Measurements from ENCODE around the gene PCDHB9. TPM values are rescaled to one million over a fixed set of nuclear protein-coding genes. Genes with fewer than 3 reads are reported as not detected.
"Not testable (repeated sequence)": the region's sequence is repeated elsewhere in the genome, so short reads cannot be mapped to it uniquely, and the experiment has no call there.

PCDHB9 gene
- total and polyA plus RNA-seq, 4 donors, result 0.25 to 3.8 (median 2.6) TPM

- Histone ChIP-seq H3K36me3 (ENCODE audit: control insufficient read depth in 1 of 2, insufficient read depth in 2 of 2, low read length in 1 of 2) (no peaks in the 10 kb centered on the region), H3K27me3 (ENCODE audit: control insufficient read depth in 1 of 2, insufficient read depth in 2 of 2, low read length in 1 of 2) (no peaks in the 10 kb centered on the region), H3K9me3 (ENCODE audit: control insufficient read depth, low read length) (peaks cover 21% of the 10 kb centered on the region), H3K27ac (ENCODE audit: low read depth in 1 of 2, low read length in 2 of 2) (no peak overlapping the region), H3K4me3 (ENCODE audit: low read length in 2 of 2) (no peak overlapping the region), H3K4me1 (ENCODE audit: control insufficient read depth in 1 of 2, insufficient read depth in 2 of 2, low read length in 2 of 2) (no peaks in the 10 kb centered on the region)
- intact Hi-C loops (cut with DNase I), result no loop called here
- no peak for DNase-seq
- WGBS, 2 donors, result 35 to 52% methylated on average over 1 of the region's 1 CpG
- no peak for ATAC-seq (ENCODE audit: low FRiP score)
Measured at GRCh38 chr5:141180313-141180712, 6.6 kb upstream of the PCDHB9 start.

GRCh38 chr5:141182248-141182647 lies 4.7 kb upstream of the PCDHB9 start, which contains the start of gene PCDHB16:
PCDHB16 (plus strand) TSS chr5:141182387; CDS start chr5:141182560, 173 bp downstream.
- H3K9me3 ChIP-seq (ENCODE audit: control insufficient read depth, low read length), result peaks cover 26% of the 10 kb centered on the region
- DNase-seq (no peak), ATAC-seq (ENCODE audit: low FRiP score) (no peak)
- H3K4me1 ChIP-seq (ENCODE audit: control insufficient read depth in 1 of 2, insufficient read depth in 2 of 2, low read length in 2 of 2), result no peaks in the 10 kb centered on the region
- no peak within 1 kb of the TSS for H3K27ac ChIP-seq (ENCODE audit: low read depth in 1 of 2, low read length in 2 of 2)
- WGBS, 2 donors, result 4 to 10% methylated on average over 13 of the region's 13 CpGs
- no peaks in the 10 kb centered on the region for H3K36me3 ChIP-seq (ENCODE audit: control insufficient read depth in 1 of 2, insufficient read depth in 2 of 2, low read length in 1 of 2)
- H3K4me3 ChIP-seq (ENCODE audit: low read length in 2 of 2), result peak within 1 kb of the TSS in 1 of 2 donors; percentile 6
- intact Hi-C loops (cut with DNase I), result no loop called here
- H3K27me3 ChIP-seq (ENCODE audit: control insufficient read depth in 1 of 2, insufficient read depth in 2 of 2, low read length in 1 of 2), result no peaks in the 10 kb centered on the region

- intact Hi-C loops (cut with DNase I); ATAC-seq (ENCODE audit: low FRiP score); H3K4me1 ChIP-seq (ENCODE audit: control insufficient read depth in 1 of 2, insufficient read depth in 2 of 2, low read length in 2 of 2); H3K4me3 ChIP-seq (ENCODE audit: low read length in 2 of 2); DNase-seq; H3K27ac ChIP-seq (ENCODE audit: low read depth in 1 of 2, low read length in 2 of 2); H3K27me3 ChIP-seq (ENCODE audit: control insufficient read depth in 1 of 2, insufficient read depth in 2 of 2, low read length in 1 of 2); H3K36me3 ChIP-seq (ENCODE audit: control insufficient read depth in 1 of 2, insufficient read depth in 2 of 2, low read length in 1 of 2): not testable (repeated sequence)
- H3K9me3 ChIP-seq (ENCODE audit: control insufficient read depth, low read length), result peaks cover 25% of the 10 kb centered on the region
- 28 to 31% methylated on average over 21 to 60 of the region's 69 CpGs for WGBS, 2 donors
Measured at GRCh38 chr5:141184117-141184855, 2.7 kb upstream of the PCDHB9 start.

- DNase-seq; H3K4me3 ChIP-seq (ENCODE audit: low read length in 2 of 2); H3K27me3 ChIP-seq (ENCODE audit: control insufficient read depth in 1 of 2, insufficient read depth in 2 of 2, low read length in 1 of 2); H3K27ac ChIP-seq (ENCODE audit: low read depth in 1 of 2, low read length in 2 of 2); intact Hi-C loops (cut with DNase I); ATAC-seq (ENCODE audit: low FRiP score); H3K36me3 ChIP-seq (ENCODE audit: control insufficient read depth in 1 of 2, insufficient read depth in 2 of 2, low read length in 1 of 2); H3K4me1 ChIP-seq (ENCODE audit: control insufficient read depth in 1 of 2, insufficient read depth in 2 of 2, low read length in 2 of 2): not testable (repeated sequence)
- H3K9me3 ChIP-seq (ENCODE audit: control insufficient read depth, low read length), result peaks cover 19% of the 10 kb centered on the region
- 22 to 32% methylated on average over 16 to 34 of the region's 37 CpGs for whole genome bisulfite sequencing, 2 donors
Measured at GRCh38 chr5:141188682-141189081, 1.7 kb downstream of the PCDHB9 start.

GRCh38 chr5:141189131-141189530 lies 2.2 kb downstream of the PCDHB9 start:
- 14 to 29% methylated on average over 10 to 34 of the region's 35 CpGs for WGBS, 2 donors
- H3K27me3 ChIP-seq (ENCODE audit: control insufficient read depth in 1 of 2, insufficient read depth in 2 of 2, low read length in 1 of 2); ATAC-seq (ENCODE audit: low FRiP score); H3K27ac ChIP-seq (ENCODE audit: low read depth in 1 of 2, low read length in 2 of 2); H3K36me3 ChIP-seq (ENCODE audit: control insufficient read depth in 1 of 2, insufficient read depth in 2 of 2, low read length in 1 of 2); DNase-seq; intact Hi-C loops (cut with DNase I); H3K4me1 ChIP-seq (ENCODE audit: control insufficient read depth in 1 of 2, insufficient read depth in 2 of 2, low read length in 2 of 2); H3K4me3 ChIP-seq (ENCODE audit: low read length in 2 of 2): not testable (repeated sequence)
- peaks cover 18% of the 10 kb centered on the region for H3K9me3 ChIP-seq (ENCODE audit: control insufficient read depth, low read length)

GRCh38 chr5:141192110-141192725 lies 5.3 kb downstream of the PCDHB9 start, which contains the start of gene PCDHB10:
PCDHB10 (plus strand) TSS chr5:141192353; CDS start chr5:141192553, 200 bp downstream.
- WGBS, 2 donors, result 6 to 7% methylated on average over 10 of the region's 10 CpGs
- DNase-seq (no peak), ATAC-seq (ENCODE audit: low FRiP score) (no peak)
- no peaks in the 10 kb centered on the region for H3K36me3 ChIP-seq (ENCODE audit: control insufficient read depth in 1 of 2, insufficient read depth in 2 of 2, low read length in 1 of 2)
- no peaks in the 10 kb centered on the region for H3K27me3 ChIP-seq (ENCODE audit: control insufficient read depth in 1 of 2, insufficient read depth in 2 of 2, low read length in 1 of 2)
- no peak within 1 kb of the TSS for H3K4me3 ChIP-seq (ENCODE audit: low read length in 2 of 2)
- H3K27ac ChIP-seq (ENCODE audit: low read depth in 1 of 2, low read length in 2 of 2), result no peak within 1 kb of the TSS
- H3K9me3 ChIP-seq (ENCODE audit: control insufficient read depth, low read length), result peaks cover 12% of the 10 kb centered on the region
- intact Hi-C loops (cut with DNase I), result no loop called here
- no peaks in the 10 kb centered on the region for H3K4me1 ChIP-seq (ENCODE audit: control insufficient read depth in 1 of 2, insufficient read depth in 2 of 2, low read length in 2 of 2)

GRCh38 chr5:141194332-141194731 lies 7.4 kb downstream of the PCDHB9 start:
- H3K27me3 ChIP-seq (ENCODE audit: control insufficient read depth in 1 of 2, insufficient read depth in 2 of 2, low read length in 1 of 2); H3K27ac ChIP-seq (ENCODE audit: low read depth in 1 of 2, low read length in 2 of 2); DNase-seq; H3K9me3 ChIP-seq (ENCODE audit: control insufficient read depth, low read length); ATAC-seq (ENCODE audit: low FRiP score); H3K4me1 ChIP-seq (ENCODE audit: control insufficient read depth in 1 of 2, insufficient read depth in 2 of 2, low read length in 2 of 2); H3K36me3 ChIP-seq (ENCODE audit: control insufficient read depth in 1 of 2, insufficient read depth in 2 of 2, low read length in 1 of 2); H3K4me3 ChIP-seq (ENCODE audit: low read length in 2 of 2); intact Hi-C loops (cut with DNase I): not testable (repeated sequence)
- WGBS, 2 donors, result 8 to 27% methylated on average over 13 to 33 of the region's 37 CpGs

- Histone ChIP-seq H3K9me3 (ENCODE audit: control insufficient read depth, low read length) (peaks cover 20% of the 10 kb centered on the region), H3K36me3 (ENCODE audit: control insufficient read depth in 1 of 2, insufficient read depth in 2 of 2, low read length in 1 of 2) (no peaks in the 10 kb centered on the region), H3K27ac (ENCODE audit: low read depth in 1 of 2, low read length in 2 of 2) (no peak overlapping the region), H3K4me1 (ENCODE audit: control insufficient read depth in 1 of 2, insufficient read depth in 2 of 2, low read length in 2 of 2) (no peaks in the 10 kb centered on the region), H3K4me3 (ENCODE audit: low read length in 2 of 2) (no peak overlapping the region), H3K27me3 (ENCODE audit: control insufficient read depth in 1 of 2, insufficient read depth in 2 of 2, low read length in 1 of 2) (no peaks in the 10 kb centered on the region)
- intact Hi-C loops (cut with DNase I), result no loop called here
- 35 to 38% methylated on average over 3 of the region's 3 CpGs for WGBS, 2 donors
- ATAC-seq (ENCODE audit: low FRiP score) (no peak), DNase-seq (no peak)
Measured at GRCh38 chr5:141196363-141196762, 9.4 kb downstream of the PCDHB9 start.
